ENCODE data around the gene APIP.
"Not testable (repeated sequence)": the region's sequence is repeated elsewhere in the genome, so short reads cannot be mapped to it uniquely, and the experiment has no call there.

APIP gene

DNA sequence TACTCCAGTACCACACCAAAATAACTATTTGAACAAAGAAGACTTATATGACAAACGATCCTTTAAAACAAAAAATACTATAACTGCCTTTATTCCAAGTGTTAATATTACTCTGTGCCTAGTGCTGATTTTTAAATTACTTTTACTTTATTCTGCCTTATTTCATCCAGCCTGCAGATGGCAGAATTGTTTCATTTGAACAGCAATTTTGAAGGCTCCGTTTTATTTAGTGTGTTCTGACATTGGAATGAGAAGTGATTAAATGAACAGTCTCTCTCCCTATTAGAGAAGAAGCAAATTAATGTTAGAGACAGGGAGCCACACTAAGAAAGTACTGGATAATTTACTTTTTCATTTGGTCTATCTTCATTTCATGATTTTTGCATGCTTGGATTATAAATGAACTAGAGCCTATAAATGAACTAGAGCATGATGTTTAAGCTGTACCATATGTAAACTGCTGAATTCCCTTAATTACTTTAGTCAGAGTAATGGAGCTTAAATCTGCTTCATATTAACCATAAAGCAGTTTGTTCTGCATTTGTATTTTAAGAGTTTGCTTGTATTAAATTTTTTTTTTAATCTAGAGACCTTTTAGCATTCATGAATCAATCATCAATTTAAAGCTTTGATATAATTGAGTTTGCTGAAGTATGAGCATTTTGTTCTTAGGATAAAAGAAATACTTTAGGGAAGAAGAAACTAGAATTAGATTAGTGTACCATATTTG lies 10.1 kb upstream of the APIP start:
- no peak for DNase-seq (ENCODE audit: low read depth)

DNA sequence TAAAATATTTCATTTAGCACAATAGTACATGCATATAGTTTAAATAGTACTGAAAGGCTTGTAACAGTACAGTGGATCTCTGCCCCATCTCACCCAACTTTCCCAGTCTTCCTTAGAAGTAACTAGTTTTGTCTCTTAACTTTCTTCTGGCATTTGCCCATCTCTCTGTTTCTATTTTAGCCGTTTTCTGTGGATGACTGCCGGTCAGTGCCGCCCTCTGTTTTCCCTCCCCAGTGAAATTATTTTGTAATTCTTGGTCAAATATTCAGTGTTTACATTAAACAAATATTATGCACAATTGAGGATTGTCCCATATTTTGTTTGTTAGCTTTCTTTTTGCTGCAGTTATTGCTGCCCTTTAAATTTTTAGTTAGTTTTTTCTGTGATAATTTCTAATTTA lies 8.5 kb upstream of the APIP start:
- no peak for DNase-seq (ENCODE audit: low read depth)

DNA sequence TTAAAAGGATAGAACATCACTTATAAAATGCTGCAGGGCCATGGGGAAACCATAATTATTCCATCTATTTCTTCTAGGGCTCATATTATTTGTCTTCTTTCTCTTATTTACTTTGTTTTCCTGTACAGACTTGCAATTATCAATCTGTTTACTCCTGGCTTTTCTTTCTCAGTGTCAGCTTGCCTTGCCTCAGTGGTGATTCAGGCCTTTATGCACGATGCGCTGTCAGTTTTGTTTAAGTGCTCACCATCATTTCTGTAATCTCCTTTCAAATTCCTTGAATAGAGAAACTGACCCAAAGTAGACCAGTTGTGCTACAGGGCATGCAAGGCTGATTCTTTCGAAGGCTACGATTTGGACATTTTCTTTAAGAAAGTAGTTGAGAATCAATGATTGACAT lies 5.0 kb upstream of the APIP start:
- no peak for DNase-seq (ENCODE audit: low read depth)

DNA sequence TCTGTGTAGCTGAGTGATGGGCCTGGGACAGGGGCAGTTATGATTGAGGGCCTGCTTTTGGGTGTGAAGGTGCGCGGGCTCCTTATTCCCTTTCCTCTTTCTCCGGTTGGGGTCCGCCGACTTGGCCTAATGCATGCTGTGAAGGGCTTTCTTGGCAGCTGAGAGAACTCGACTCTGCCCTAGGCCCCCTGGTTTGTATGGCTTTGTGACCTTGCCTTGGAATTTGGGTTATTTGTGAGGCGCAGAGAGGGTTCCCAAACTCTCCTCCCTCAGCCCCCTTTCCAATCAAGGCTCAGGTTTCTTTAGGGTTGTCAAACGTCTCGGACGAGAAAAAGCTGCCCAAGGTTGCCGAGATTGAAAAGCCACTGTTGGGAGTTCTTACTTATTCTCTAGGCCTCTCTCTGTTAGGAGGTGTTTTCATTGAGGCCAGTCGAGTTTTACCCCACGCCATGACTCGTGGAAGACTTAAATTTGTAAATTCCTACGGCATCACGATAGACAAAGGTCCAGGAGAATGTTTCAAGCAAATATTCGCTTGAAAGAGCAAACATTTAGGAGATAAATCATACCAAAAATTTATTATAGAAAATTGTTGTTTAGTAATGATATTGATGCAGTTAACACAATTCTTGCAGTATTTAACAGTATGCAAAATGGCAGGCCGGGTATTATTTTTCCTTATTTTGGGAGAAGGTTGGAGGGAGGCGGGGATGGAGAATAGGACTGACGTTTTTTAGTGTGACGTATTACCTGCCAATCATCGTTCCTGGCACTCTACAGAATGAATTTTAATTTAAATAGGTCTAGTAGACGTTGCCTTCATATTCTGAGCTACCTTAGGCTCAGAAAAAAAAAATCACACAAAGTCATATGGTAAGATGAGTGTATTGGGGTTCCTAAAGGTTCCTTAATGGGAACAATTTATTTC lies 928 bp upstream of the APIP start:
- DNase-seq (ENCODE audit: low read depth) = no peak

DNA sequence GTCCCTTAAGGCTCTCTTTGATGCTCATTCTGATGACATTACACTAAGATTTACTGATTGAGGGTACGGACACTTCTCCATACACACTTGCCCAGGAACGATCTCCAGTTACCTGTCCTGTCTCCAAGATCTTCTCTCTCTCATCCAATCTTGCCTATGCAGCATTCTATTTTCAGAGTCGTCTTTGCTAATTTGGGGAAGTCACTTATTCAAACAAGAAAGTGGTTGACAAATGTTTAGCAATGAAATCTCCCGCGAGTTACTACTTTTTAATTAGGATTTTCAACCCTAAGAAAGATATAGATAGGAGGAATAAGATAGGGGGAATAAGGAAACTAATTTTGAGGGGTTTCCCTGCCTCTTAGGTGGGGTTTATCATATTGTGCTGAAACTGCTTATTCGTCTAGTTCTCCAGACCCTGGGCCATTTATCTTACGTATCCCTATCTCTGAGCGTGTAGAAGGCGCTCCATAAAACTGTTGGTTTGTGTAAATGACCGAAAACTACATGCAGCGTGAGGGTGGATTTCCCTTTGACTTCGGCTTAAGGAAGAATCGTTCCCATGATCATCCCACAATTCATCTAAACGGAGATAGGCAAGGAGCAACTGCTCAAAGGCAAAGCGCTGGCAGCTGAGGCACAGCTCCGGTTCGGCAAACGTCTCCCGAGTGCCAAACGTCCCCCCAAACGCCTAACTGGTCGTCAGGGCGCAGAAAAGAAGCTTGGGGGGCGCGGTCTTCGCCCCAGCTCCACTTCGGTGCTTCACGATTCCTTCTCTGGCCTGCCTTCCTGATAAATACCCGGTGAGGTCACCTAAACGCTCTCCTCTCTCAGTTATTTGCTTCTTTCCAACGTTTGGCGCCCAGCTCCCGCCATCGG lies 804 bp downstream of the APIP start:
- no peak for DNase-seq (ENCODE audit: low read depth)

DNA sequence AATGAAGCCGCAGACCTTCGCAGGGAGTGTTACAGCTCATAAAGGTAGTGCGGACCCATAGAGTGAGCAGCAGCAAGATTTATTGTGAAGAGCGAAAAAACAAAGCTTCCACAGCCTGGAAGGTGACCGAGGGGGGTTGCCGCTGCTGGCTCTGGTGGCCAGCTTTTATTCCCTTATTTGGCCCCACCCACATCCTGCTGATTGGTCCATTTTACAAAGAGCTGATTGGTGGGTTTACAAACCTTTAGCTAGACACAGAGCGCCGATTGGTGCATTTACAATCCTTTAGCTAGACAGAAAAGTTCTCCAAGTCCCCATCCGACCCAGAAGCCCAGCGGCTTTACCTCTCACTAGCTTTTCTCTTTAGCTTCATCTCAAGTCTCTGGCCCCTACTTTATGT lies 2.6 kb downstream of the APIP start:
- DNase-seq (ENCODE audit: low read depth) = not testable (repeated sequence)

DNA sequence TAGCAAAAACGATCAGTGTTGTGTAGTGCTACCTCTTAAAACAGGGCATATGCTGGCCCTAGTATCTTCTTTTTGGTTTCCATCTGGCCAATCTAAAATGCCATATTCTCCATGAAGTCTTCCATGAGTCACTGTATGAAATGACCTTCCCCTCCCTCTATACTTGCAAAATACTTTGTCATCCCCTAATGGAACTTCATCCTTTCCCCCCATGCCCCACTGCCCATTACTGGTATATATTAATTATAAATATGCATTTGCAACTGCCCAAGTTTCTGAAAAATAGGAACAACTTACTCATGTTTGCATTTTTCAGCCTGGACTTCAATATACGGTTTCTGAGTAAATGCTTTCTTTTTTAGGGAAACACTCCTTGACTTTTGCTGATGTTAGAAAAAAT lies 4.5 kb downstream of the APIP start:
- DNase-seq (ENCODE audit: low read depth) = no peak

DNA sequence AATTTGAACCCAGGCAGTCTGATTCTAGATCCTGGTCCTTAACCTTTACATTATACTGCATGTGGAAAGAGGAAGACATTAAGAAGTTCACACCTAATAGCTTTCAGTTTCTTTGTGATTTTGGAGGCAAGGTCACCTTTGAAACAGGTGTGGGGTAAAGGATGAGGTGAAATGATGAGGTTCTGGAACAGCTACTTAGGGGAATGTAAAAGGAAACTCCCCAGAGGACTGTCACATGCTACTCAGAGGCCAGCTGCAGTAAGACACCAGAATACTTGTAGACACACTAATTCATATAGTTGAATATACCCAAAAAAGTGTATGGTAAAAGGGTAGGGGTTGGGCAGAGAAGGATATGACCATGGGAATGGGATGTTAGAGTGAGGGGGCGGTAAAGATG lies 5.4 kb downstream of the APIP start:
- DNase-seq (ENCODE audit: low read depth) = no peak

DNA sequence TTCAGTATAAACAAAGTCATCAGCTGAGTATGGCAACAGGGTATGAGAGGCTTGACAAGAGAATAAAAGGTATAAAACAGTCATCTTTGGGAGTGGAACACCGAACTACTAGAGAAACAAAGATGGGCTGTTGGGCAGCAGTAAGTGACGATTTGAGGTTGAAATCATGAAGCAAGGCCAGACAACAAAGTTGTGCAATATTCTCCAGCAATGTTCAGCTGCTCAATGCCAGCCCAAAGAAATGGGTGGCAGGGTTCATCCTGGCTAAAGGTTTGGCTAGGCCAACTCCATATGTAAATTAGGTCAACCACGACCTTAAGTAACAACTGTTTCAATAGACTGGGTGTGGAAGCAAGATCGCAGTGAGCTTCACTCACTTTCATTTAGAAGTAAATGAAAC lies 6.2 kb downstream of the APIP start:
- DNase-seq (ENCODE audit: low read depth) = no peak

DNA sequence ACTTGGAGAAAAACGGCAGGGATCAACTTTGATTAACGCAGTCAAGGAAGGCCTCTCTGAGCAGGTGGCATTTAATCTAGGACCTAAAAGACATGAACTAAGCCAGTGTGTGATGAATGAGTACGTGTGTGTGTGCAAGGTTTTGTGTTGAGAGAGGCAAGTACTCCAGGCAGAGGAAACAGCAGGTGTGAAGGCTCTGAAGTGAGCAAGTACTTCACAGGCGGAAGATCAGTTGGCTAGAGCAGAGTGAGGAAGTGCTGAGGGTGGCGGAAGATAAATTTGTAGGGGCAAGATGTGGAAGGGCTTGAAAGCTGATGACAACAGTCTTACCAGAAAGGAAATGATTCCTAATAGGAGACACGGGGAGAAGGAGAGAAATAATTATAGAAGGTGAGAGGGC lies 6.8 kb downstream of the APIP start:
- no peak for DNase-seq (ENCODE audit: low read depth)

DNA sequence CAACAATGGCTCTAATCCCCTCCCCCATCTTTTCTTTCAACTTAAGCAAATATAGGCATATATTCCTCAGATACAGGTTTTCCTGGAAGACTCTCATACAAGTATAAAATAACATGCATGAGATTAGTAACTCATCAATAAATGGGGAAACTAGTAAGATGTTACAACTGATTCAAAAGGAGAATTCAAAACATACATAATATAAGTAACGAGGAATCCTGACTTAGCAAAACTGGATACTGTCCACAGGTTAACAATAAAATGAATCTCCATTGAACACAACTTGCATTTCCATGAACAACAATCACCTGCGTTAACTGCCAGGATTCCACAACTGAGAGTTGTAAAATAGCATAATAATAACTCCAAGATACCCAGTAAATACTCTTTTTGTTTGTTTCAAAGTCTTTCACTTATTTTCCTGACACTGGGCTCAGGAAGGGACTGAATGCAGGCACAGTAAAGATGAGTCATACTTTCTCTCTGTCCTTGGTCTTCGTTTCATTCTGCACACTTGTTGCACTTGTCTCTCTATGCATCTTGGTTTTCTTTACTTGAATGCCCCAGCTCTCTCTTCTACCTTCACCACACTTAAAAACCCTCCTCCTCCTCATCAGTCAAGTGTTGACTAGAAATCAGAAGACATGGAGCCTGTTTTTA lies 8.1 kb downstream of the APIP start:
- no peak for DNase-seq (ENCODE audit: low read depth)

DNA sequence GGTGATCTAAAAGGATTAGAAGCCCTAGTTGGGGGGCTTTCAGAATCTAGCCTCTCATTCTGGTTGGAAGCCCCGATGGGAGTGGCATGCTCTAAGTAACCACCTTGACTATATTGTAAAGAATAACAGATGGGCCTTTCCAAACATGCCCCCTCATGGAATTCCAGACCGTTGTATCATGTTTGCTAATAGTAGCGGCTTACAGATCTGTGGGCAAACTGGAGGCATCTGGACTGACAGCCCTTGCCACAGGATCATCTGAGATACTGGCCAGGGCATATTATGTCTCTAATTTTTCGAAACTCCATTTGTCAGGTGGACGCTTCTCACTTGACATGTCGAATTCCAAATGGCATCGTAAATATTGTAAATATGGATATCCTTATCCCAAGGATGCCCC lies 10.5 kb downstream of the APIP start:
- DNase-seq (ENCODE audit: low read depth) = no peak

DNA sequence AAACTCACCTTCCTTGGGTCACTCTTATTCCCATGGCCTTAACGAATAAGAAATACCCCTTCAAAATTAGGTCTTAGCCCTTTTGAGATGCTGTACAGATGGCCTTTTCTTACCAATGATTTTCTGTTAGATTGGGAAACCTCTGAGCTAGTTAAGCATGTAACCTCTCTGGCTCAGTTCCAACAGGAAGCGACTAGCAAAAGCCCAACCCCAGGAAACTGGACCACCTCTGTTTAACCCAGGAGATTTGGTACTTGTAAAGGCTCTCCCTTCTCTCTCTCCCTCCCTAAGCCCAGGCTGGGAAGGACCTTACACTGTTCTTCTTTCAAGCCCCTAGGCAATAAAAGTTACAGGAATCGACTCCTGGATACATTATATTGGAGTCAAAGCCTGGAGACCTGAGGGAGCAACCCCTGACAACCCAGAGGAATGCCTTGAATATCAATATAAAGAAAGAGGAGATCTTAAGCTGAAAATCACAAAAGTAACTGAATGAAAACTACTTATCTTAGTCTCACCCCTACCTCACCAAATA lies 11.7 kb downstream of the APIP start:
- DNase-seq (ENCODE audit: low read depth) = no peak

DNA sequence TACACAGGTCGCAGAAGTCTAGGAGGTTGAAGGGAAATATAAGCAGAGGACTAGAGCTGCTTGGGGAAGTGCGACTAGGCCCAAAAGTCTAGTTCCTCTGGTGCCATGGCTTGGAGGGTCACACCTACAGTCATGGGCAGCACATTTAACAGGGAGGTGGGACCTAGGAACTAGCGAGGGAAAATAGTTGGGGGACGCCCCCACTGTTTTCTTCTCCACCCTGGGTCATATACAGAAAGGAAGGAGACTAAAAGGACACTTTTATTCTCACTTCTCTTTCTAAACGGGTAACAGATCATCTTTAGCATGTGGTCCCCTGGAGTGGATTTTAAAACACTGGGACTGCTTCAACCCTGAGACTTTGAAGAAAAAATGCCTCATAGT lies 16.6 kb downstream of the APIP start:
- no peak for DNase-seq (ENCODE audit: low read depth)

DNA sequence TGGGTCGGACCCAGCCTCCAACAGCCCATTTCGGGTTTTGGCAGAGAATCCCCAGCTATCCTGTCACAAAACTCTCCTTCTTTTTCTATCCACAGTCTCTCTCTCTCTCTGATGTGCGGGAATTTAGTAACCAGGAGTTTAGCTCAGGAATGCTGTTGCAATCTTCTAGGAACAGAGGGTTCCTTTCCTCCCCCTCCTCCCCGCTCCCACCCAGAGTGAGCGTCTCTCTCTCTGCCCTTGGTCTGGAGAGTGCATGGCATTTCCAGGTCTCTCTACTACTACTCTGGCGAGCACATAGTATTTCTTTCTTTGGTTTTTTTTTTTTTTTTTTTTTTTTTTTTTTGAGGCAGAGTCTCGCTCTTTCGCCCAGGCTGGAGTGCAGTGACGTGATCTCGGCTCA lies 17.7 kb downstream of the APIP start:
- no peak for DNase-seq (ENCODE audit: low read depth)

DNA sequence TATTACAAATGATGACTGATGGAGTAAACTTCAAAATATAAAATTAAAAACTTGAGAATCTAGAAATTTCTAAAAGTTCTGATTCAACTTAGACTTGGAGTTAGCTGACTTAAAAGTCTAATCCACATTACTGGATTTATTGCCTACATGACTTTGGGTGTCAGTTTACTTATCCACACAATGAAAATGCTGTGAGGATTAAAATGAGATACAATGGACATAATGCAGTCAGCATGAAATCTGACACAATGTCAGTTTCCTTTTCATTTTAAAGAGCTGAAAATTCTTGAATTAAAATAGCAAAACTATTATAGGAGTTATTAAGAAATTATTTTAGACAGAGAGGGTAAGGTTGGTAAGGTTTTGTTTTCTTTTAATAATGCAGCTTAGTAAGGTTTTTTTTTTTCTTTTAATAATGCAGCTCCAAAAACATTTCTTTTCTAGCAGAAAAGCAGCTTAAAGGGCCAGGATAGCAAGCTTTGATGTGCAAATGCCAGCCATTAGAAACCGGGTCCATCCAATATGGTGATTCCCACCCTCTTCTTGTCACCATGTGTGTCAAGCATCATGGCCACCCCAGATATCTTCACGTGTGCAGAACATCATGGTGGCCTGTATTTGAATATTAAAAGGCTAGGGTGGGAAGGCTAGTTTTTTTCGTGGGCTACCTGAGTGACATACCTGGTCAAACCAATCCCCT lies 18.9 kb downstream of the APIP start:
- no peak for DNase-seq (ENCODE audit: low read depth)

DNA sequence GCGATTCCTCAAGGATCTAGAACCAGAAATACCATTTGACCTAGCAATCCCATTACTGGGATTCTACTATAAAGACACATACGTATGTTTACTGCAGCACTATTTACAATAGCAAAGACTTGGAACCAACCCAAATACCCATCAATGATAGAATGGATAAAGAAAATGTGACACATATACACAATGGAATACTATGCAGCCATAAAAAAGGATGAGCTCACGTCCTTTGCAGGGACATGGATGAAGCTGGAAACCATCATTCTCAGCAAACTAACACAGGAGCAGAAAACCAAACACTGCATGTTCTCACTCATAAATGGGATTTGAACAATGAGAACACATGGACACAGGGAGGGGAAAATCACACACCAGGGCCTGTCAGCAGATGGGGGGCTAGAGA lies 20.0 kb downstream of the APIP start:
- not testable (repeated sequence) for DNase-seq (ENCODE audit: low read depth)

DNA sequence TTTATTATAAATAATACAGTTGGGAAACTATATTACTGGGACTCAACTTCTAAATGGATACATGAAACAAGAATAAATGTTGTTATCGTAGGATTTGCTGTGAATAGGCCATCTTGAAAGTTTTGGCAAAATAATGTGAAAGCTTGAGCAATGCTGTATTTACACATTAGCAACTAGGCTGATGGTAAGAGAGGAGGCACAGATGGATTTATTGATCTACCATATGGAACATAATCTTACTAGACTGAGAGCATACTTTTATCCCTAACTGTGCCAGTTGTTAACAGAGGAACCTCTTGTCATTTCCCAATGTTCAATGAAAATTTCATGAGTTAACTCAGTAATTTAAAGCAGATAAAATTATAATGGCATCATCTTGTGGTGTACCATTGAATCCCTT lies 22.8 kb downstream of the APIP start:
- DNase-seq (ENCODE audit: low read depth) = no peak

DNA sequence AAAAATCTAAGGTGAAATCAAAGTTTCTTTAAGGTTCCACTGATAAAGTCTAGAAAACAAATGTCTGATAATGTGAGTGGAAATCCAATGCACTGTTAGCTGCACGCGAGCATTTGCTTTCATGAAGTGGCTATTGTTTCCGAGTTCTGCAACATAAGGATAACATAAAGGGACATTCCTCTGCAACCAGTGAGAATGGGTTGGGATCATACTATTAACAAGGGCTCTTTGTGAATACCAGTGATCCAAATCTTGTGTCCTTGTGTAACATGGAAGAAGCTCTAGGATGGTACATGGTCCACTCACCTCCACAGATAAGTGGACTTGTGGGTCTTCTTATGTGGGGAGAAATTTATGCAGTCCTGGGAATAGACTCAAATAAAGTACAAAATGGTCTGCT lies 24.6 kb downstream of the APIP start:
- DNase-seq (ENCODE audit: low read depth) = no peak

DNA sequence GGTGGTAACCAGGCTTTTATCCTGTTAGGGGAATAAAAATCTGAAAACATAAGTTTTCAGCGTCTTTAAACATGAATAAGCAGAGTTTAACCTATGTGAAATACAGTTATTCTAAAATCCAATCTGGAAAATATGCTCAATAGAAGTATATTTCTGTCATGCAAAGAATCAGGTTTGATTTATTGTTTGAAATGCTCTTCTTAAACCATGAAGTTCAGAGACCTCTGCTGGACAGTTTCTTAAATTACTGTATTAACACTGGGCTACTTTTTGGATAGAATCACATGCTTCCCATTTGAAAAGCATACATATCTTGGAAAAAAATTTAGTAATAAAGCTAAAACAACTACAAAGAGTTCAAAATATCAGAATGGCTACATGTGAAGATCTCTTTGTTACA lies 25.4 kb downstream of the APIP start:
- DNase-seq (ENCODE audit: low read depth) = no peak

DNA sequence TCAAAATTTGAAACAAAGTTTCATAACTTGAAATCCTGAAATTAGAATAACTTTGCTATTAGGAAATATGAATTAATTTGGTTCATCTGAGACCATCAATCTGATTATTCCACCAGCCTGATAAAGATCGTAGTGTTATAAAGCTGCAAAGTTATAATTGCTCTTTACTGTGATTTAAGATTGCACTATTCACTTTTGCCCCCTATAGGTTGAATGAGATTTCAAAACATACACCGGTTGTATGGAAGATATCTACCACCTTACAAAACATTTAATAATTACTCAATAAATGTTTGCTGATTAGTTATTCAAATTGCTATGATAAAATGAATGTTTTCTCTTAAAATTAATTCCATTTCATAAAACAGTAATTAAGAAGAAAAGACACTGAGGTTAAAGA lies 26.1 kb downstream of the APIP start:
- no peak for DNase-seq (ENCODE audit: low read depth)

All from activated T-helper 9 cell treated with anti-CD3 and anti-CD28 coated beads, Interleukin-2, amount 50 U/mL, for 16 hours (primary cell).